ENCODE results near the gene TBC1D5.

- TF ChIP-seq CTCF (conservative IDR thresholded peaks at IDR 0.05) (no peak), ZFX (IDR thresholded peaks at IDR 0.05) (no peak)
Observed at GRCh38 chr3:17141699-17142098, 600.7 kb downstream of the TBC1D5 start.
